SK-N-SH treated with all-trans-retinoic acid at 6 μM for 48 hours (cell line): Measurements from ENCODE around the gene FER.

Experiments used
- ATAC-seq: fragments of 200-7000 bp; cut with Tn5 transposase; 3 replicates; pipeline ENCODE4 v1.9.1; 2020; ENCODE audit warnings: mild to moderate bottlenecking, moderate library complexity
- BACH2 ChIP-seq: fragments of 250-450 bp; sonication (Bioruptor Pico); IDR thresholded peaks from 2 replicates; pipeline ENCODE4 v1.9.0; 2021; ENCODE audit warnings: mild to moderate bottlenecking, borderline replicate concordance
- CREB5 ChIP-seq: fragments of 250-450 bp; sonication (Bioruptor Pico); IDR thresholded peaks from 2 replicates; pipeline ENCODE4 v1.5.1; 2020; ENCODE audit warnings: low read depth, mild to moderate bottlenecking, moderate library complexity
- CSDC2 ChIP-seq: fragments of 250-450 bp; sonication (Bioruptor Pico); IDR thresholded peaks from 2 replicates; pipeline ENCODE4 v1.5.0; 2020; ENCODE audit warnings: mild to moderate bottlenecking, moderate library complexity
- ESRRG ChIP-seq: fragments of 250-450 bp; sonication (Bioruptor Pico); IDR thresholded peaks from 2 replicates; pipeline ENCODE4 v1.6.1; 2021; ENCODE audit warnings: mild to moderate bottlenecking
- ISL1 ChIP-seq: fragments of 250-450 bp; sonication (Bioruptor Pico); IDR thresholded peaks from 2 replicates; pipeline ENCODE4 v2.1.2; 2022; ENCODE audit warnings: mild to moderate bottlenecking, moderate library complexity
- OSR1 ChIP-seq: fragments of 250-450 bp; sonication (Bioruptor Pico); IDR thresholded peaks from 2 replicates; pipeline ENCODE4 v1.8.0; 2022; ENCODE audit warnings: moderate library complexity, mild to moderate bottlenecking, inconsistent platforms
- PPARA ChIP-seq: fragments of 250-450 bp; sonication (Bioruptor Pico); IDR thresholded peaks from 2 replicates; pipeline ENCODE4 v1.5.0; 2020; ENCODE audit warnings: mild to moderate bottlenecking, borderline replicate concordance
- RARB ChIP-seq: fragments of 250-450 bp; sonication (Bioruptor Pico); IDR thresholded peaks from 2 replicates; pipeline ENCODE4 v1.8.0; 2021; ENCODE audit warnings: mild to moderate bottlenecking, moderate library complexity
- SNAI2 ChIP-seq: fragments of 250-450 bp; sonication (Bioruptor Pico); IDR thresholded peaks from 2 replicates; pipeline ENCODE4 v1.5.0; 2020; ENCODE audit warnings: mild to moderate bottlenecking, moderate library complexity
- TCF4 ChIP-seq: fragments of 250-450 bp; sonication (Bioruptor Pico); IDR thresholded peaks from 2 replicates; pipeline ENCODE4 v1.8.0; 2021; ENCODE audit warnings: mild to moderate bottlenecking, moderate library complexity, borderline replicate concordance
- TOX ChIP-seq: fragments of 250-450 bp; sonication (Bioruptor Pico); IDR thresholded peaks from 2 replicates; pipeline ENCODE4 v1.8.0; 2021; ENCODE audit warnings: mild to moderate bottlenecking, moderate library complexity, borderline replicate concordance
- ZC3H10 ChIP-seq: fragments of 250-450 bp; sonication (Bioruptor Pico); IDR thresholded peaks from 2 replicates; pipeline ENCODE4 v1.5.1; 2021; ENCODE audit warnings: mild to moderate bottlenecking, moderate library complexity
- ZFP3 ChIP-seq: fragments of 250-450 bp; sonication (Bioruptor Pico); IDR thresholded peaks from 2 replicates; pipeline ENCODE4 v1.5.0; 2020; ENCODE audit warnings: mild to moderate bottlenecking, moderate library complexity
- ZFP30 ChIP-seq: fragments of 450-650 bp; formaldehyde crosslinking; IDR thresholded peaks from 2 replicates; pipeline ENCODE4 v1.5.0; 2022; ENCODE audit warnings: mild to moderate bottlenecking, moderate library complexity
- ZNF565 ChIP-seq: fragments of 450-650 bp; formaldehyde crosslinking; conservative IDR thresholded peaks from 2 replicates; pipeline ENCODE4 v1.5.0; 2020; ENCODE audit warnings: low read depth, mild to moderate bottlenecking, moderate library complexity
- ZNF70 ChIP-seq: fragments of 450-650 bp; formaldehyde crosslinking; IDR thresholded peaks from 2 replicates; pipeline ENCODE4 v1.5.0; 2020; ENCODE audit warnings: mild to moderate bottlenecking, moderate library complexity
- ZNF8 ChIP-seq: fragments of 450-650 bp; formaldehyde crosslinking; IDR thresholded peaks from 2 replicates; pipeline ENCODE4 v1.5.0; 2020; ENCODE audit warnings: mild to moderate bottlenecking, moderate library complexity
- TF ChIP-seq, protein P1 (sequence below): fragments of 250-450 bp; sonication (Bioruptor Pico); IDR thresholded peaks from 2 replicates; pipeline ENCODE4 v1.8.0; 2020; ENCODE audit warnings: mild to moderate bottlenecking, moderate library complexity, borderline replicate concordance
- TF ChIP-seq, protein P2 (sequence below): fragments of 250-450 bp; sonication (Bioruptor Pico); IDR thresholded peaks from 2 replicates; pipeline ENCODE4 v1.5.0; 2020; ENCODE audit warnings: mild to moderate bottlenecking, moderate library complexity
- TF ChIP-seq, protein P3 (sequence below): fragments of 250-450 bp; sonication (Bioruptor Pico); IDR thresholded peaks from 2 replicates; pipeline ENCODE4 v1.8.0; 2021; ENCODE audit warnings: low read depth, mild to moderate bottlenecking, moderate library complexity, borderline replicate concordance

Gene FER

DNA sequence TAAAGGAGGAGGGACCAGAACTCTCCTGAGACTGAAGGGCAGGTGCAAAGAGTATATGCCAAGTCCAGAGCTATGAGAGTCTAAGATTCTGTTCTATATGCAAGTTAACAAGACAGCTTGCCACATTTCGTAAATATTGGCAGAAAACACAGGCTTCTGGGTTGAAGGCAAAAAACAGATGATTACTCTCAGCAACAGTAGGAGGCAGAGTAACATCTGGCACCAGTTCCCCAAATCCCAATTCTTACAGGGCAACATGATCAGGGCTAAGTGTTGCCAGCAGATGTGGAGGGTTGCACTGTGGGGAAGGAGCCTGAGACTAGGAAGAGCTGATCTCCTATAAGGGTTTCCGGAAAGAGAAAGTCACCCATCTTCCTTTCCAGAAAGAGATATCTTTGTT is 482.7 kb downstream of the FER start:
- TF ChIP-seq, protein P1, sequence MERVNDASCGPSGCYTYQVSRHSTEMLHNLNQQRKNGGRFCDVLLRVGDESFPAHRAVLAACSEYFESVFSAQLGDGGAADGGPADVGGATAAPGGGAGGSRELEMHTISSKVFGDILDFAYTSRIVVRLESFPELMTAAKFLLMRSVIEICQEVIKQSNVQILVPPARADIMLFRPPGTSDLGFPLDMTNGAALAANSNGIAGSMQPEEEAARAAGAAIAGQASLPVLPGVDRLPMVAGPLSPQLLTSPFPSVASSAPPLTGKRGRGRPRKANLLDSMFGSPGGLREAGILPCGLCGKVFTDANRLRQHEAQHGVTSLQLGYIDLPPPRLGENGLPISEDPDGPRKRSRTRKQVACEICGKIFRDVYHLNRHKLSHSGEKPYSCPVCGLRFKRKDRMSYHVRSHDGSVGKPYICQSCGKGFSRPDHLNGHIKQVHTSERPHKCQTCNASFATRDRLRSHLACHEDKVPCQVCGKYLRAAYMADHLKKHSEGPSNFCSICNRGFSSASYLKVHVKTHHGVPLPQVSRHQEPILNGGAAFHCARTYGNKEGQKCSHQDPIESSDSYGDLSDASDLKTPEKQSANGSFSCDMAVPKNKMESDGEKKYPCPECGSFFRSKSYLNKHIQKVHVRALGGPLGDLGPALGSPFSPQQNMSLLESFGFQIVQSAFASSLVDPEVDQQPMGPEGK (CRISPR knock-in tag) = no peak
- no peak for TF ChIP-seq SNAI2 (CRISPR knock-in tag)
- no peak for ATAC-seq

- TF ChIP-seq ZC3H10 (CRISPR knock-in tag) (no peak), ISL1 (no peak), OSR1 (CRISPR knock-in tag) (no peak), ZNF565 (CRISPR knock-in tag) (no peak)
- ATAC-seq = no peak
These were observed 483.6 kb downstream of the FER start for GRCh38 chr5:109231331-109231730.

- TF ChIP-seq, protein P1 (CRISPR knock-in tag) = no peak
- TF ChIP-seq PPARA (CRISPR knock-in tag) (no peak), ZNF70 (no peak)
- TF ChIP-seq, protein P2, sequence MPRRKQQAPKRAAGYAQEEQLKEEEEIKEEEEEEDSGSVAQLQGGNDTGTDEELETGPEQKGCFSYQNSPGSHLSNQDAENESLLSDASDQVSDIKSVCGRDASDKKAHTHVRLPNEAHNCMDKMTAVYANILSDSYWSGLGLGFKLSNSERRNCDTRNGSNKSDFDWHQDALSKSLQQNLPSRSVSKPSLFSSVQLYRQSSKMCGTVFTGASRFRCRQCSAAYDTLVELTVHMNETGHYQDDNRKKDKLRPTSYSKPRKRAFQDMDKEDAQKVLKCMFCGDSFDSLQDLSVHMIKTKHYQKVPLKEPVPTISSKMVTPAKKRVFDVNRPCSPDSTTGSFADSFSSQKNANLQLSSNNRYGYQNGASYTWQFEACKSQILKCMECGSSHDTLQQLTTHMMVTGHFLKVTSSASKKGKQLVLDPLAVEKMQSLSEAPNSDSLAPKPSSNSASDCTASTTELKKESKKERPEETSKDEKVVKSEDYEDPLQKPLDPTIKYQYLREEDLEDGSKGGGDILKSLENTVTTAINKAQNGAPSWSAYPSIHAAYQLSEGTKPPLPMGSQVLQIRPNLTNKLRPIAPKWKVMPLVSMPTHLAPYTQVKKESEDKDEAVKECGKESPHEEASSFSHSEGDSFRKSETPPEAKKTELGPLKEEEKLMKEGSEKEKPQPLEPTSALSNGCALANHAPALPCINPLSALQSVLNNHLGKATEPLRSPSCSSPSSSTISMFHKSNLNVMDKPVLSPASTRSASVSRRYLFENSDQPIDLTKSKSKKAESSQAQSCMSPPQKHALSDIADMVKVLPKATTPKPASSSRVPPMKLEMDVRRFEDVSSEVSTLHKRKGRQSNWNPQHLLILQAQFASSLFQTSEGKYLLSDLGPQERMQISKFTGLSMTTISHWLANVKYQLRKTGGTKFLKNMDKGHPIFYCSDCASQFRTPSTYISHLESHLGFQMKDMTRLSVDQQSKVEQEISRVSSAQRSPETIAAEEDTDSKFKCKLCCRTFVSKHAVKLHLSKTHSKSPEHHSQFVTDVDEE (CRISPR knock-in tag) = no peak
- TF ChIP-seq, all 23 proteins: peak for 0
- ATAC-seq = no peak
These were observed 486.7 kb downstream of the FER start for GRCh38 chr5:109234381-109234780.

- TF ChIP-seq ZFP3 (no peak), ESRRG (CRISPR knock-in tag) (no peak), RARB (no peak), ZNF565 (CRISPR knock-in tag) (no peak), ZNF8 (CRISPR knock-in tag) (no peak), PPARA (CRISPR knock-in tag) (no peak), CREB5 (CRISPR knock-in tag) (no peak), OSR1 (CRISPR knock-in tag) (no peak)
- TF ChIP-seq, protein P2 (CRISPR knock-in tag) = no peak
These were observed 491.8 kb downstream of the FER start for GRCh38 chr5:109239456-109239855.

GRCh38 chr5:109242518-109242917 is 494.8 kb downstream of the FER start:
- ATAC-seq = no peak
- TF ChIP-seq ZC3H10 (CRISPR knock-in tag) (no peak), ZFP30 (no peak), TOX (CRISPR knock-in tag) (no peak), ZNF8 (CRISPR knock-in tag) (no peak), BACH2 (no peak), OSR1 (CRISPR knock-in tag) (no peak), ZNF70 (no peak), TCF4 (no peak), CSDC2 (no peak), CREB5 (CRISPR knock-in tag) (no peak)
- TF ChIP-seq, protein P3, sequence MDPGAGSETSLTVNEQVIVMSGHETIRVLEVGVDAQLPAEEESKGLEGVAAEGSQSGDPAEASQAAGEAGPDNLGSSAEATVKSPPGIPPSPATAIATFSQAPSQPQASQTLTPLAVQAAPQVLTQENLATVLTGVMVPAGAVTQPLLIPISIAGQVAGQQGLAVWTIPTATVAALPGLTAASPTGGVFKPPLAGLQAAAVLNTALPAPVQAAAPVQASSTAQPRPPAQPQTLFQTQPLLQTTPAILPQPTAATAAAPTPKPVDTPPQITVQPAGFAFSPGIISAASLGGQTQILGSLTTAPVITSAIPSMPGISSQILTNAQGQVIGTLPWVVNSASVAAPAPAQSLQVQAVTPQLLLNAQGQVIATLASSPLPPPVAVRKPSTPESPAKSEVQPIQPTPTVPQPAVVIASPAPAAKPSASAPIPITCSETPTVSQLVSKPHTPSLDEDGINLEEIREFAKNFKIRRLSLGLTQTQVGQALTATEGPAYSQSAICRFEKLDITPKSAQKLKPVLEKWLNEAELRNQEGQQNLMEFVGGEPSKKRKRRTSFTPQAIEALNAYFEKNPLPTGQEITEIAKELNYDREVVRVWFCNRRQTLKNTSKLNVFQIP (CRISPR knock-in tag) = no peak

More at GRCh38 chr5:109239456-109239855, 491.8 kb downstream of the FER start:
- no peak for ATAC-seq
